HG03095 (cell line): ENCODE results near the gene RNU5B-1.
"Not testable (repeated sequence)": the region's sequence is repeated elsewhere in the genome, so short reads cannot be mapped to it uniquely, and the experiment has no call there.

Experiments
- ATAC-seq: cut with Tn5 transposase; IDR thresholded peaks from one replicate; pipeline ENCODE4 v1.9.1; 2021; ENCODE audit warnings: moderate library complexity; ENCODE audit not compliant: unreplicated experiment

The RNU5B-1 gene

DNA sequence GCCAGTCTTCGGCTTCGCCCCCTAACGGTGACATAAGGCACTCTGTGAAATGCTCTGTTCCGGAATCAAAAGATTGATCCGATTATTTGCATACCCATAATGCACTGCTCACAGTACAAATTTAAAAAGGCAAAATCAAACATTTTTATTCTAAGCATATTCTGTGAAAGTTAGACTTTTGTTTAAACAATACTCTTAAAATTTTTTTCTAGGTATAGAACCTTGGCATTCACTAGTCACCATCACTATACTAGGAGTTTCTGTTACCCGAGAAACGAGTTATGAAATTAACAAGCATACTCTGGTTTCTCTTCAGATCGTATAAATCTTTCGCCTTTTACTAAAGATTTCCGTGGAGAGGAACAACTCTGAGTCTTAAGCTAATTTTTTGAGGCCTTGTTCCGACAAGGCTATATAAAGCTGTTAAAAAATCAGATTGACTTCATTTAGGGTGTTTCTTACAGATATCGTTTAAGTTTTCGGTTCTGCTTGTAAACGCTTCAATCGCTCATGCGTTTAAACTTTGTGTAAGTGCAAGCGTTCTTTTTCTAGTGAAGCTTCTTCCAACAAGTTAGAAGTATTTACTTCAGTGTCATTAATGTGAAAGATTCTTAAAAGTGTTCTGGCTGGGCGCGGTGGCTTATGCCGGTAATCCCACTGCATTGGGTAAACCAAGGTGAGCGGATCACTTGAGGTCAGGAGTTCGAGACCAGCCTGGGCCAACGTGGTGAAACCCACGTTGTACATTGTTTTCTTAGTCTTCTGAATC is at the start of gene RNU5B-1:
Gene RNU5B-1 (plus strand): TSS at position 297 of the 769 bp plus-strand sequence.
- ATAC-seq, result peak; percentile 59

DNA sequence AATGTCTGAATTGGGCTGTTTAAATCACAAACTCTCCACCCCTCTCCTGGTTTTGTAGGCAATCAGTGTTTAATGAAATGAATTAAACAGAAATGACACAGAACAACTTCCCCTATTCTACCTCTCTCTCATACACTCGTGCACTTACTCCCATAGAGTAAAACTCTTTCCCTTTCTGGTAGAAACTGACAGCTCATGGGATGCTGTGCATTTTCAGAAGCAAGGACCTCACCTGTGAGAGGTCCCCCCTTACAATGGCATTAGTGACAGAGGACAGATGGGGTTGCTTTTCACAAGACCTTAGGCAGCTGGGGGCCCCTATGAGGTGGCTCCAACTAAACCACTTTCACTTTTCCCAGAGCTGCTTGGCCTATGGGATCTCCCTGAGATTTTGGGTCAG is 49.7 kb upstream of the RNU5B-1 start:
- no peak for ATAC-seq

DNA sequence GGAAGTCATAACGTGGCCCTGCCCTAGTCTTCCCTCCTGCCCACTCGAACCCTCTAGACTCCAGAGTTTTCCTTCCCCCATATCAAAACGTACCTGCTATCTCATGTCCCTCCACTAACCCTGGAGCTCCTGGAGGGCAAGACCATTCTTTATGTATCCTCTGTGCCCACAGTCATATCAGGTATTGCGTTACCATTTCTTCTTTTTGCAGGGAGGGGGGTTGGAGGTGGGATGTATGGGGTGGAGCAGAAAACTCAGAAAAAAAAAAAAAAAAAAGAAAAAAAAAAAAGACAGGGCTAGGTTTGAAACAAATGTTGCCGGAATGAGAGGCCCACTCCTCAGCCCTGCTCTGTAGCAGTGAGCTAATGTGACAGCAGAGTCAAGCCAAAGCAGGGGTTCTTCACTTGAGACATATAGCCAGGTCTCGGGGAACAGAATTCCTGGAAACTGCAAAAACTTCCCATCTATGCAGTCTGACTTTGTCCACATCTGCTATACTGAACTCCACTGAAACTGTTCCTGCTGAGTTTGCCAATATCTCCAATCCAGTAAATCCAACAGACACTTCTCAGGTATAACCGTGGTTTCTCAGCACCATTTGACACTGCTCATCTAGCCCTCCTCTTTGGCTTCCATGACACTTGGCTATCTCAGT is 48.9 kb upstream of the RNU5B-1 start:
- ATAC-seq, result no peak

GRCh38 chr15:65258375-65259262 is 45.9 kb upstream of the RNU5B-1 start:
- ATAC-seq, result no peak

GRCh38 chr15:65259367-65259797 is 45.1 kb upstream of the RNU5B-1 start:
- ATAC-seq, result no peak

- ATAC-seq, result no peak
Observed at GRCh38 chr15:65260968-65261367, 43.5 kb upstream of the RNU5B-1 start.

DNA sequence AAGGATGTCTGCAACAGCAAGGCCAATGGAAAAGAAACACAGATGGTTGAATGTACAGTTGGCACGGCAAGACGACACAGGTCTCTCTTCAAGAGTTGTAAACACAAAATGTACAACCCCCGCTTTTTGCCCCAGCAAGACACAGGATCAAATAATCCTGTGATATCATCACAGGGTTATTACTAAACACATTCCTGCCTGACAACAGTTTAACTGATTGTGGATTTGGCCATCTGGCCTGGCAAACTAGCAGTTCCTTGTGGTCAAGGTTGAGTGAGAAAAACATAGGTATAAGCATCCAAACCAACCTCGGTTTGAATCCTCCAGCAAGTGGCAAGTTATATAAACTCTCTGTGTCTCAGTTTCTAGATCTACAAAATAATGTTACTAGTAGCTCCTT is 41.2 kb upstream of the RNU5B-1 start:
- no peak for ATAC-seq

GRCh38 chr15:65264863-65265430 is 39.5 kb upstream of the RNU5B-1 start:
- no peak for ATAC-seq

DNA sequence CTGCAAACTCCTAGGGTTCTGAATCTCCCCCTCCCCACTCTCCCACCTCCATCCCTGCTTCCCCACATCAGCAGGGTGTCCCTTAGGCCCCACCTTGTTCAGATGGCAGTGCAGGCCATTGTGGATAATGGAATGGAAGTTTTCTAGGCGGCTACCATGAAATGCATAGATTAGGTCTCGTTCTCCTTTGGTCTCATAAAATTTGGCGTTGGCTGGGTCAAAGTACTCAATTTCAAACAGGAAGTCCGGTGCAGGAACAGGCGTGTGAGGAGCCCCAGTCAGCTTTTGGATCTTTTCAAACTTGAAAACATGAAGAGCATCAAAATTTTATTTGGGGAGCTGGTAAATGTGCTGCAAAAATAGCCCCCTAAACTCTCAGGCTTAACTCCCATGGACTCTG is 38.0 kb upstream of the RNU5B-1 start:
- ATAC-seq, result no peak

DNA sequence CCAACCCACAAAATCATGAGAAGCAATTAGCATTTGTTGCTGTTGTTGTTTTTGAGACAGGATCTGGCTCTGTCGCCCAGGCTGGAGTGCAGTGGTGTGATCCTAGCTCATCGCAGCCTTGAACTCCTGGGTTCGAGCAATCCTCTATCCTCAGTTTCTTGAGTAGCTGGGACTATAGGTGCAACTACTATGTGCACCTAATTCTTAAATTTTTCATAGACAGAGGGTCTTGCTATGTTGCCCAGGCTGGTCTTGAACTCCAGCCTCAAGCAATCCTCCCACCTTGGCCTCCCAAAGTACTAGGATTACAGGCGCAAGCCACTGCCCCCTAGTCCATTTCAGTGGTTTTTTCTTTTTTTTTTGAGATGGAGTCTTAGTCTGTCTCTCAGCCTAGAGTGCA is 36.1 kb upstream of the RNU5B-1 start:
- no peak for ATAC-seq

GRCh38 chr15:65270811-65271545 is 33.5 kb upstream of the RNU5B-1 start:
- not testable (repeated sequence) for ATAC-seq

DNA sequence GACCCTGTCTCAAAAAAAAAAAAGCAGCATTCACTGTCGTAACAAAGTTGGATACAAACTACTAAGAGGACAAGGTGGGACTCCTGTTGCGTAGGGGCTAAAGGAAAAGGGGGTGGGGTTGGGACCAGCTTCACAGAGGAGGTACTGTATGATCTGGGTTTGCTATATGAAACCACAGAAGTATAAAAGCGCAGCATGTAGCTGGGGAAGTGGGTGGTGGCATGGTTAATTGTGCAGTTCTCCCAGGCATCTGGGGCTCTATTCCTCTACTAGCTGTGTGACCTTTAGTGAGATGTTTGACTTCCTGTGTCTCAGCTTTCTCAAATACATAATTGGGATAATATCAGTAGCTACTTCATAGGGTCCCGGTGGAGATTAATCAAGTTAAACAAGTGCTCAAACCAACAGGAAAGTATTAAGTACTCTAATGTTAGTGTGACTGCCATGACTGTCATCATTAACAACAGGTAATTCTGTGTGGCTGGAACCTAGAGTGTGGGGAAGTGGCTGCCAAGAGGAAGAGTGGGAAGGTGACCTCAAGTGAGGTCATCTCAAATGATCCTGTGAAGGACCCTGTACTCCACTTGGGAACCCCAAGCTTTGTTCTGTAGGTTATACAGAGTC is 29.3 kb upstream of the RNU5B-1 start:
- no peak for ATAC-seq

DNA sequence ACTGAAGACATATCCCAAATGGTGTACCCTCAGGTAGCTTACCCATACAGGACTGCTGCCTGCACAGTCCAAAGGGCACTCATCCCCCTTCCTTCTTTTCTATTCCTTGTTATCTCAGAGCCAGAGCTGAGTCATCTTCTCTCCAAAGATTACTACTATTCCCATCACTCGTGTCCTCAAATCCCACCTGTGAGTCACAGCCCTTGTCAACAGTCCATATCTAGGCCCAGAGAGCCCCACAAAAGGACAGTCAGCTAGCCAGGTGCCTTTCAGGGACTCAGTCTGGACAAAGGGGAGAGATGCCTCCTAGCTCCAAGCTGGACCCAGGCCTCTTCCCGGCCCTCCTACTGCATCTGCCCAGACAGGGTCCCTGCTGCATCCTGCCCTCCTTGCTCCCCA is 28.8 kb upstream of the RNU5B-1 start:
- ATAC-seq, result no peak

DNA sequence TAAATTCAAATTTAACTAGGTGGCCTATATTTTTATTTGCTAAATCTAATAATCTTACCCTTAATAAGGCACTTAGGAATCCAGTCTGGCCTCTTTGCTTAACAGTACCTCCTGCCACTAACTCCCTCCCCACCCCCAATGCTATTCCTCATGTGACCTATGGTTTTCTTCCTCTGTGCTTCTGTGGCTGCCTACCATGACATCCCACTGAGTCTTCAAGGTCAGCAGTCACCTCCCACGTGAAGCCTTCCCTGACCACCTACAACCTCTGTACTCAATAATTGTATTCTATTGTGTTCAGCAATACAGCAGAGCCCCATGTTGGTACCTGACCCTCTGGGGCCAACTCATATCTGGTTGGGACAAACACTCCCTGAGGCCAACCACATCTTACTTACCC is 27.5 kb upstream of the RNU5B-1 start:
- ATAC-seq, result no peak

DNA sequence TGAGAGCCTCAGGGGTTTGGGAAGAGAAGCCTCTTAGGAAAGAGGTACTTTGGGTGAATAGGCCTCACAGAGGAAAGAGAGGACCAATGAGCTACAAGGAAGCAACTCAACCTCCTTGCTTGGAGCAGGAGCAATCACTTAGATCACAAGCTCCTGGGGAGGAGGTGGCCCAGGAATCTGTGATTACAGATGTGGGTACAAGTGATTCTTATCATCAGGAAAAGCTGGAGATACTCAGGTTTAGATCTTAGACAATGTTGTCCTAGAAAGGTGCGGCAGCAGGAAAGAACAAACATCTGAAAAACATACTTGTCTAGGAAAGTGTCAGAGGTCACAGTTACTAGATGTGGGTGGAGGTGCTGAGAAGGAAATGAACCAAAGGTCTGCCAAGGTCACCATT is 26.0 kb upstream of the RNU5B-1 start:
- no peak for ATAC-seq

DNA sequence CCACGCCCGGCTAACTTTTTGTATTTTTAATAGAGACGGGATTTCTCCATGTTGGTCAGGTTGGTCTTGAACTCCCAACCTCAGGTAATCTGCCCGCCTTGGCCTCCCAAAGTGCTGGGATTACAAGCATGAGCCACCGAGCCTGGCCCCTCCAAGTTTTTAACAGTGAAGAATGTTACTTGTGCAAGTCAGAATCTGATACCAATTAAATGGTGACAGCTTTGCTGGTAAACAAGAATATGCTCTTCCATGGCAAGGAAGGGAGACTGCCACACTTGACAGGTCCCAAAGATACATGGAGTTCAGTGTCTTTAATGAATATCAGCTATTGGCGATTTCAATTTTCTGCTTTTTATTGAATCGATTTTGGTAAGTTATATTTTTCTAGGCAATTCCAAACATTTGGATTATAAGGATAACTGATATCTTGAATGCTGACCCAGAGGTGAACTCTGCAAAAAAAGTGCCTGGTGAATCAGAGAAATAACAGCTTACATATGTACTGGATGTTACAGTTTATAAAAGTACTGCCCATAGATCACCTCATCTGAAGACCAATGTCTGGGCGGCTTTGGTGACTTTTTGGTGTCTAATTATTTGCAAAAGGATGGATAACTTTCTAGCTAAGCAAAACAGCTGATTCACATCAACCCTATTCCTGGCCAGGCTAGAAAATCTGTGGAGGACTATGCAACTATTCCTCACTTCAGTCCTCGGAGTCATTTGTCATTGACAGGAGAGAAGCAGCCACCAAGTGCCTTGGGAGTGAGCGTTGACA is 19.0 kb upstream of the RNU5B-1 start:
- ATAC-seq, result no peak

GRCh38 chr15:65286069-65286703 is 18.3 kb upstream of the RNU5B-1 start:
- ATAC-seq, result peak; percentile 11

DNA sequence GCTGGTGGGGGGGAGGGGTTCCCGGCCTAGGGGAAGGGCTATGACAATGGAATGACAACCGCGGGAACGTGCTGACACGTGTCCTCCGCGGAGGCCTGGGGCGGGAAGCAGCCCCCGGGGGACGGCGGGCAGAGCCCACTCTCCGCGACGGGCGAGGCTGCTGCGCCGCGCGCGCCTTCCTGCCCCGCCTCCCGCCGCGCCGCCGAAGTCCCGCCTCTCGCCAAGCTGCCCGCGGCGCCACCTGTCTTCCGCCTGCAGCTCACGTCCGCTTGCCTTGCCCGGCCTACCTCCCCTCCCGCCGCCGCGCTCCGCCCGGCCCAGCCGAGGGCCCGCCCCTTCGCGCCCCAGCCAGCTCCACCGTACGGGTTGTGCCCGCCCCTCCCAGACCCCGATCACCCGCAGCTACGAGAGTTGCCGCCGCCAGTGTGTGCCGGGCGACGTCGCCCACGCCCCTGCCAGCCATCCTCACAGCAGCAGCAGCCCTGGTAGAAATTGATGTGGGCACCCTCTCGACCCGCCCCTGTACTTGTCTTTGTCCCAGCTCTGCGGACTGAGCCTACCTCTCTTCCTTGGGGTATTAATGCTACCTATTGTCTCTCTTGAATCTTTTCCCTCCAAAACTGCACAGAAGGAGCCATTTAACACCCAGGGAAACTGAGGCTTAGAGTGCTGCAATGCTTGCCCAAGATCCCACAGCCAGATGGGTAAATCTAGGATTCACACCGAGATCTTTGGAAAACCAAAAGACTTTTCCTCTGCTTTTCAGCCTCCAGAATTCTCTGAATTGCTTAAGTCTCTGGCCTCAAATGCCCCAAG is 17.6 kb upstream of the RNU5B-1 start, which contains the start of gene PARP16:
Gene PARP16 (minus strand): TSS at position 180 of the 816 bp plus-strand sequence. CDS start 457 bp downstream, outside the sequence.
- ATAC-seq, result peak; percentile 92
